Islet precursor cell (in vitro differentiated cells): ENCODE measurements around the gene SOHLH2.

Source experiments
- DNase-seq: peaks from one replicate; pipeline ENCODE4 v3.0.0-alpha.2; 2018

Gene SOHLH2

DNA sequence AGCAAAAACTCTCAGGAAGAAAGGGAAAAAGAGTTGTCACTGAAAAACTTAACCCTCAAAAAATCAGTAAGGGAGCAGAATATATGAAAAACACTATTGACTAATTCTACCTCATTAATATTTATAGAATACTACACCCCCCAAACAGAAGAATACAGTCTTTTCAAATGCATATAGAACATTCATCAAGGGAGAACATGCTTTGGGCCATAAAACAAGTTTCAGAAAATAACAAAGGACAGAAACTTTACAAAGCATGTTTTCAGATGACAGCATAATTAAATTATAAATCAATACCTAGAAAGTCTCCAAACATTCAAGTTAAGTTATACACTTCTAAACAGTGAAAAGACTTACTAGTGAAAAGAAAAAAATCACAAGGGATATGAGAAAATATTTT lies 30.5 kb downstream of the SOHLH2 start:
- no peak for DNase-seq

DNA sequence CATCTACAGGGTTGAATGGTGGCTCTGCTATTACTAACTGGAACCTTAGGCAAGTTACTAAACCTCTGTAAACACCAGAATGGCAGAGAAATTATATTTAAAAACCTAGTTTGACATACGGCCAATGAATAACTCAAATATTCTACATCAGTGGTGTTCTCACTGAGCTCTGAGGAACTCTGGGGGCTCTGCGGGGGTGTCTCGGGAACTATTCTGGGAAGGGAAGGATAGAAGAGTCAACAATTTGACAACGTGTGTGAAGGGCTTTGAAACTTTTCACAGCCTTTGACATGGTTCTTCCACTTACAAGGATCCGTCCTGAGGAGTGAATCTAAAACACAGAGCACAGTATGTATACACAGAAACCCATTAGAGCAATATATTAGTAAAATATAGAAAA lies 38.7 kb downstream of the SOHLH2 start:
- DNase-seq: no peak

DNA sequence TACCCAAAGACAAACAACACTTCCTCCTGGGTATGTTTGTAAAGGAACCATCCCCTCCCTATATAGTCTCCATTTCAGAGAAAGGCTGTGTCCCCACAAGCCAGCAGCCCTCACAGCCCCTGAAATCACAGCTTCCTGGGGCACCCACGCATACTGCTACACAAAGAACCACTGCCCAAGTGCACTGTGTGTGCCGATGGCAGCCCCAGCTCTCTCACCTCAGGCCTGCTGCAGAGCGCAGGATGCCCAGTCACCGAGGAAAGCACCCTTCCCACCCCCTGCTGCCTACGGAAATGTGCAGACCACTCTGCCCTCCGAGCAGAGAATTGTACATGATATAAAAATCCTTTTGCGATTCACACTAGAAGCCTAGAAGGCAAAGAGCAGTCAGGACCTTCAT lies 39.4 kb downstream of the SOHLH2 start:
- DNase-seq: no peak

- DNase-seq: no peak
Observed at GRCh38 chr13:36173571-36174322, 40.6 kb downstream of the SOHLH2 start.

- DNase-seq: no peak
Observed at GRCh38 chr13:36166046-36166445, 48.3 kb downstream of the SOHLH2 start.

DNA sequence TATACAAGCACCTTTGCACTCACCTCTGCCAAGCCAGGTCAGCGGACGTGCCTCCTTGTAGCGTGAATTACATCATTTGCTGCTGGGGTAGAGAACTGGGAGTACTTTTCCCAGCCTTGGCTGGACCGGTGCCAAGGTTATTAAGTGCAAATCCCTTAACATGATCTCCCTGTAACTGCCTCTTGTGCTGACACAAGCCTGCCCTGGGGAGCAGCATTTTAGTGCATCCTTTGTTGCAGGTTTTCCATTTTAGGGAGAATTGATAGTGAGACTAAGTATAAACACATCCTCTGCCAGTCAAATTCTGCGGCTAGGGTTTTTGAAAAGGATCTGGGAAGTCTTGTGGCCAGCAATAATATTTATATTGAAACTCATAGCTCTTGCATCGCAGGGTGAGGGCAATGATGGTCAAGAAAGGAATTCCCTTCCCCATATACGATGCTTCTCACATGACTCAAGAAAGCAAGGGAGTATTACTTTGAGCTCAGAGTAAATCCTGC lies 50.5 kb downstream of the SOHLH2 start:
- no peak for DNase-seq

GRCh38 chr13:36163286-36163685 lies 51.1 kb downstream of the SOHLH2 start:
- DNase-seq: no peak

DNA sequence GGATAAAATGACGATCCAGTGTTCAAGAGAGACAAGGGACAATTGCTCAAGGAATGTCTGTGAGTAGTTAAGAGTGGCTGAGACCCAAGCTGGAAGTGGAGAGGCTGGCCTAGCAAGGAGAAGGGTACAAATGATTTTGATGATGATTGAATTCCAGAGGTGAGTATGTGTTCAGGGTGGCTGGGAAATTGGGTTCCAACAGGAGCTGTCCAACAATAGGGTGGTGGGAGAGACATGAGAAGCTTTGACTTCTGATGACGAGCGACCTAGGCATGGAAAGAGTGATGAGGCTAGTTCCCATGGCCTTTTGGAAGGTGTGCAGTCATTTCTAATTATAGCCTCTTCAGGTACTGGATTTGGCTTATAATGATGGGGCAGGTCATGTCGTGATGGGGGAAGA lies 54.1 kb downstream of the SOHLH2 start:
- no peak for DNase-seq

GRCh38 chr13:36158611-36159010 lies 55.7 kb downstream of the SOHLH2 start:
- no peak for DNase-seq

GRCh38 chr13:36157480-36157879 lies 56.9 kb downstream of the SOHLH2 start:
- no peak for DNase-seq

DNA sequence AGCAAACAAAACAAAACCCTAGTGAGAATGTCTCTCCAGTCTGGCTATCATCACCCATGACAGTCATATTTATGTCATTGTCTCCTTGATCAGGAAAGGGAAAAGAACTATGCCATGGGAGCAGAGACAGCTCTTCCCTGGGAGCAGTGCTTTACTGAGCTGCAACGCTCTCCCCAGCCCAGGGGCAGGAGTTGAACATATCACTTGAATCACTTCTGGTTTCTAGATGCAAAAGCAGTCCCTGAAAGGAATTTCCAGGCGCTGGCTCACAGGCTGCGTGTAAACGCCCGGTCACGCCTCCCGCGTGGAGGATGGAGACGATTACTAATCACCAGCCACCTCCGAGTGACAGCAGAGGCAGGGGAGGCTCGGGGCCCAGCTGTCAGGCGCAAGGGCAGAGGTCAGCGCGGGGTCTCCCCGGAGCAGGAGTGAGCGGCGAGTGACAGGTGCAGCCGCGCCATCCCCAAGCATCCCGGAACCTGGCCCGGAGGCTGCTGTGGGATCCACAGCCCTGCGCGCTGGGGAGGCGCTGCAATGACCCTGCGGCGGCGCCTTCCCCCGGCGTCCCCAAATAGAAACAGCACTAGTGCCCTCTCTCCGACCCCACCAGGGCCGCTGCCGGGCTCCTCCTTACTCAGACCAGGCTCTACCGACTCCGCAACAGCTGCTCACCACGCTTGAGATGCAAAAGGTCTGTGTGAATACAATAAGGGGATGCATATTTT lies 59.6 kb downstream of the SOHLH2 start:
- peak; percentile 58 for DNase-seq

DNA sequence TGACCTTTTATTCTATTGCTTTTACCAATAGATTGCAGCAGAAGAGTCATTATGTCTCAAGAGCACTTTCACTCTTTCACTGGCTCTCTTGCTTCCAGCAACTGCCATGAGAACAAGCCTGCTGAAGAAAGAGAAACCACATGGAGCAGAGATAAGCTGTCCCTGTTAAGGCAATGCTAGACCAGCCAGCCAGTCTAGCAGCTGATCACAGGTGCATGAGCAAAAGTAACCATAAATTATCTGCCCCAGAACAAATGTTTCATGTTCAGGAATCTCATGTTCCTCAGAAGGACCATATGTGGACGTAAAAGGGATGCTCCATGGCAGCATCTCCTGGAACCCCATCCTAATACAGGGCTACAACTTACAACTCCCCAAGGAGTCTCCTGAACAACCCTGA lies 62.8 kb downstream of the SOHLH2 start:
- no peak for DNase-seq

GRCh38 chr13:36148446-36148845 lies 65.9 kb downstream of the SOHLH2 start:
- DNase-seq: no peak

DNA sequence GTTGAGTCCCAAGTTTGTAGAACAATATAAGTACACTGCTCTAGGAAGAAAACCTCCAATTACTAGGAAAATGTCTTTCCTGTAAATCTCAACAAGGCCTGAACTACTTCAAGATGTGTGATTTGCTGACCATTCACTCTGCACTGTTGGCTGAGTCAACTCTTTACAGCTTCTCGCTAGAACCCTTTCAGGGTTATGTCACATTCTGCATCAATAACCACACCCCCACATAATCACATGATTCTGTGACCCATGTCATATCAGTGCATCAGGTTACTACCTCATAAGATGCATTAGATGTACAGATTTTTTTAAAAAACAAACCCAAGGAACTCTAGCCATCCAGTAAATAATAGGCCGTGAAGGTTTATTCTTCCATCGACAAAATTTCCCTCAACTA lies 67.0 kb downstream of the SOHLH2 start:
- no peak for DNase-seq

DNA sequence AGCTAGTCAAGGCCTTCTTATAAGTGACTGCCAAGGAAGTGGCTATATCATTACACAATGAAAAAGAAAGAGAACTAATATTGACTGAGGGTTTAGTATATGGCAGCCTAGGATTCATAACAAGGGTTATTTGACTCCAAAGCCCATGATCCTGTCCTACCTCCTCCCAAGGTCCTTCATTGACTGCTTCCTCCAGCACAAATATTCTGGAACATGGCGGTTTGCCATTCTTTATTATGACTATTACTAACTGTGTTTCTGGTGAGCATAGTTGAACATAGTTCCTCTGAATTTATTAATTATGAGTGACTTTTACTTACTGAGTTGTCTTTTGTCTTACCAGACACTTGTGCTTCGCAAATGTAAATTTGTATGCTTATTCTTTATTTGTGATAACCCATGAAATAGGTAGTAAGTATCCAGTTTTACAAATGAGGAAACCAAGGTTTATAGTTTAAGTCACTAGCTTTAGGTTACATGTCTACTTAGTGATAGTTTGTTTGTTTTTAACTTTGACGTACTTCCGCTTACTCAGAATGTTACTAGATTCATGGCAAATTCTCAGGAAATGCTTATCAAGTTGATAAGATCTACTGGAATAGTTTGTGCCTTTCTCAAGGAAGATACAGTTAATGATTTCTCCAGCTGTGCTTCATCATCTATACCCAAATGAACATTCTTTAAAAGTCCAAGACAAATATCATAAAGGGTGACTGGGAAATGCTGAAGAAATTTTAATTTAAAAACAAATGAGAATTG lies 67.7 kb downstream of the SOHLH2 start:
- no peak for DNase-seq

DNA sequence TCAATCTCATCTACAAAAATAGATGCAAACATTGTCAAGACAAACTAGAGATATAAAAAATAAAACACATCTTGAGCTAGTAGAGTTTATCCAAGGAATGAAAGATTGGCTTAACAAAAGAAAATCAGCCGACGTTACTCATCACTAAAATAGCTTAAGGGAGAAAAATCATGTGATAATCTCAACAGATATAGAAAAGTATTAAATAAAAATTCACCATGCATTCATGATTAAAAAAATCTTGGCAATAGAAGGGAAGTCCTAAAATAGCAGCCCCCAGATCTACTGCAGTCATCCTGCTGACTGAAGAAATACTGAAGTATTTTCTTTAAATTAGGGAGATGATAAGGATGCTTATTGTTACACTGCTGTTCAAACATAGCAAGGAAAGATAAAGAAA lies 70.6 kb downstream of the SOHLH2 start:
- no peak for DNase-seq

DNA sequence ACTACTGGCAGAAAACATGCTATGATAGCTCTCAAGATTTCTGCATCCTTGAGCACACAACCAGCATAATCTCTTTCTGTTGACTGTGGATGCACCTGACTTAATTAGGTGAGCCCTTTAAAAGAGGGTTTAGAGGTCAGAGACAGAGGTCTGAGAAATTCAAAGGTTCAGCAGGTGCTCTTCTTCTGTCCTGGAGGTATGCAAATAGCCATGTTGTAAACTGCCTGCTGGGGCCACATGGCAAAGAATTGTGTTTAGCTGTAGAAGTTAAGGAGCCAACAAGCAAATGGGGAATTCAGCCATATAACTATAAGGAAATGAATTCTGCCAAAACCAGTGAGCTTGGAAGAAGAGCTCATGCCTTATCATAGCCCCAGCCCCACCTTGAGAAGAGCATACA lies 71.6 kb downstream of the SOHLH2 start:
- no peak for DNase-seq

DNA sequence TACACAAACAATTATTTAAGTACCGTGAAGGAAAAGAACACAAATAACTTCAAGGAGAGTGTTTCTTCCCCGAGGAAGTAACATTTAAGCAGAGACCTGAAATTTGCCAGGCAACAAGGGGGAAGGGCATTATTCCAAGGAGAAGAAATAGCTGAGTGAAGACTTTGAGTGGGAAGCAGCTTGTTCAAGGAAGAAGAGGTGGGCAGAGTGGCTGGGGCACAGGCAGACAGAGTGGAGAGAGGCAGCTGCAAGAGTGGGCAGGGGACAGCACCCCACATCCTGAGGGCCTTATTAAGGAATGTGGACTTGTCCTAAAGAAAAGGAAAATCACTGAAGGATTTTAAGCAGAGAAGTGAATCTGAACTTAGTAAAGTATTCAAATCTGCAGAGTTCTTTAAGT lies 78.5 kb downstream of the SOHLH2 start:
- no peak for DNase-seq

DNA sequence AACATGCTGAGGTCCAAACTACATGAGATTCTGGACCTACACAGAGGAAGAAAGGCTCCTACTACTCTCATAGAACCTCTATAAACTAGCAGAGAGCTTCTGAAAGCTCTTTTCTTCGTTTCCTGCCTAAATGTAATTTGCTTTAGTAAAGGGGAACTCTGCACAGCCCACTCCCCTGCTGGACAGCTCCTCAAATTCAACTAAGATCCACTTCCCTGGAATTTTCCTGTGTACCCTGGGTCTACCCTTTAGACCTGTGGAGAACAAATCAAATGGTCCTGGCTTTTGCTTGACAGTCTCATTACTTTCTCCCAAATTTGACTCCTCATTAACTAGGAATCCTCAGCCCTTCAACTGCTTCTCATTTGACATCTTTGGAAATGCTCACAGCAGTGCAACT lies 79.7 kb downstream of the SOHLH2 start:
- no peak for DNase-seq

DNA sequence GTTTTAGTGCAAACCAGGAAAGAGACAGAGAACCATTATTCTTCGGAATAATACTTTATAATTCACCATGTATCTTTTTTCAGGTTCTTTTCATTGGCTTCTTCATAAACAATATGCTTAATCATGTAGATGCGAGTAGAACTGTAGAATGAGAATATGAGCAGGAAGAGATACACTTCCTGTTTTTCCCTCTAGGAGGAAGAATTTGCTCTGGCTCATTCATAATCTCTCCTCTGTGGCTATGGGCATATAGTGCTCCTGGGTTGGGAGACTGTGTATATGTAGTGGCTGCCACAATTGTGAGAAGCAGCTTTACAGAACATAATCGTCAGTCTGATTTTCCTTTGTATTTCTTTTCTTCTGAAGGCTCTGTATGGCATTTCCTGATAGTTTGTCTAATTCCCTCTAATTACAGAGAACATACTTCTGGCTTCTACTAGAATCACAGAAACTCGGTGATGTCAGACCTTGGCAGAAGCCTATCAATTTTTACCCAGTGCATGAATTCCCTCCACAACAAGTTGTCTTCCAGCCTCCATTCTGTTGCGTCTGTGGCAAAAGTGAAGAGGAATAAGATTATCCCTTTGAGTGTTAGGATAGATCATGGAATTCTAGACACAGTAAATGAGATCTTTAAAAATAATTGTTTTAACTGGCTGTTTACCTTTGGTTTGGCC lies 80.3 kb downstream of the SOHLH2 start:
- DNase-seq: no peak

- DNase-seq: no peak
Observed at GRCh38 chr13:36132376-36132775, 82.0 kb downstream of the SOHLH2 start.

DNA sequence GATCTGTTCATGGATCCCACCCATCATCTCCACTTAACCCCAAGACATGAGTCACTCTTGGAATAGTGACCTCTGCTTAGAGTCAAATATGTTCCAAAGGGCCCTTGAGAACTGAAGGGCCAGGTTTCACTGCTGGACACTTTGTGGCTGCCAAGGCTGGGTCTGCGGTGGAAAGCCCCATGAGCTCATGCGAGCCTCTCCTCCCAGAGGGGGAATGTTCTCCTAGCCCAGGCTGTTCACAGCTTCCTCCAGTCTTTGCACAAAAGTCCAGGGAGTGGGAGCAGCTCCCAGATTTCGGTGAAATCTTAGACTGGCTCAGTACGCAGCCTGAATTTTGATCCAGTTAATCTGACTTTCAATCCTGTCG lies 82.4 kb downstream of the SOHLH2 start:
- DNase-seq: no peak

DNA sequence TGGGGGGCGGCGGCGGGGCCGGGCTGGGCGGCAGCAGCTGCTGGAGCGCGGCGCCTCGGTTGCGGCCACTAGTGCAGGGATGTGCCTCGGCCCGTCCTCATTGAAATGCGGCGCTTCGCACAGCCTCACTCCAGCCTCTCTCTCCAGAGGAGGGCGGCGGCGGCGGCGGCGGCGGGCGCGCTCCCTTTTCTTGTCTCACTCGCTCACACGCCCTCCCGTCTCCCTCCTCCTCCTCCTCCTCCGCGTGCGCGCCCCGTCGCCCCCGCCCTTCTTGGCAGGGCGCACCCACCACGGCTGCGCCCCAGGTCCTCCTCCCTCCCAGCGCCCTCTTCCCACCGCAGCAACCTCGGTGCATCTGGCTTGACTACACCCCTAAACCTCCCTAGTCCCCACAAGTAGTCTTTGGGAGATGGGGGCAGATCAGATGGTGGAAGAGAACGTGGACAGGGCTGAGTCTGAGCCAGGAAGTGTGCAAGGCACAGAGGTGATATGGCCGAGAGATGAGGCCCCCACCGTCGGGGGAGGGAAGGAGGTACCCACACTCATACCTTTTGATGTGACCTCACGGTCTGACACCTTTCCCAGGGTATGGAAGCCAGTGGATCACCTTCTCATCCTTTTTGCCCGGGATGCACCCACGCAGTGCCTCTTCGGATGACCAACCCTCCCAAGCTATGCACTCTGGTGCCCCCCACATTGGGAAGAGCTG lies 83.0 kb downstream of the SOHLH2 start, which contains the start of gene DCLK1:
DCLK1 (minus strand) TSS at position 161 of the 709 bp plus-strand sequence.
- DNase-seq: peak; percentile 76
